ENCODE results near the gene RIMOC1.
"Not testable (repeated sequence)": the region's sequence is repeated elsewhere in the genome, so short reads cannot be mapped to it uniquely, and the experiment has no call there.

Gene RIMOC1

GRCh38 chr5:41891066-41891707, 13.0 kb upstream of the RIMOC1 start:
- DNase-seq (ENCODE audit: low read depth, low spot score) = no peak

- DNase-seq (ENCODE audit: low read depth, low spot score) = no peak
Observed at GRCh38 chr5:41892031-41892430, 12.1 kb upstream of the RIMOC1 start.

GRCh38 chr5:41893074-41893851, 10.9 kb upstream of the RIMOC1 start:
- DNase-seq (ENCODE audit: low read depth, low spot score) = no peak

- no peak for DNase-seq (ENCODE audit: low read depth, low spot score)
Observed at GRCh38 chr5:41896230-41896629, 7.9 kb upstream of the RIMOC1 start.

GRCh38 chr5:41903382-41903891, 707 bp upstream of the RIMOC1 start:
- no peak for DNase-seq (ENCODE audit: low read depth, low spot score)

- no peak for DNase-seq (ENCODE audit: low read depth, low spot score)
Observed at GRCh38 chr5:41906151-41906550, 2.0 kb downstream of the RIMOC1 start.

- DNase-seq (ENCODE audit: low read depth, low spot score) = no peak
Observed at GRCh38 chr5:41908374-41909079, 4.4 kb downstream of the RIMOC1 start.

GRCh38 chr5:41918105-41918504, 14.0 kb downstream of the RIMOC1 start:
- no peak for DNase-seq (ENCODE audit: low read depth, low spot score)

GRCh38 chr5:41921166-41921565, 17.0 kb downstream of the RIMOC1 start:
- DNase-seq (ENCODE audit: low read depth, low spot score) = no peak

GRCh38 chr5:41921874-41922273, 17.7 kb downstream of the RIMOC1 start:
- DNase-seq (ENCODE audit: low read depth, low spot score) = no peak

- no peak for DNase-seq (ENCODE audit: low read depth, low spot score)
Observed at GRCh38 chr5:41924526-41924871, 20.4 kb downstream of the RIMOC1 start.

GRCh38 chr5:41924872-41925554, 20.9 kb downstream of the RIMOC1 start, which contains the start of gene FBXO4:
Gene FBXO4 (plus strand): TSS chr5:41925281. CDS start chr5:41925310, 29 bp downstream.
- peak; percentile 73 for DNase-seq (ENCODE audit: low read depth, low spot score)

GRCh38 chr5:41925555-41925951, 21.4 kb downstream of the RIMOC1 start:
- no peak for DNase-seq (ENCODE audit: low read depth, low spot score)

GRCh38 chr5:41927604-41928003, 23.5 kb downstream of the RIMOC1 start:
- DNase-seq (ENCODE audit: low read depth, low spot score) = no peak

GRCh38 chr5:41929035-41929434, 24.9 kb downstream of the RIMOC1 start:
- no peak for DNase-seq (ENCODE audit: low read depth, low spot score)

GRCh38 chr5:41932770-41933169, 28.6 kb downstream of the RIMOC1 start:
- no peak for DNase-seq (ENCODE audit: low read depth, low spot score)

- no peak for DNase-seq (ENCODE audit: low read depth, low spot score)
Observed at GRCh38 chr5:41935544-41935943, 31.4 kb downstream of the RIMOC1 start.

- no peak for DNase-seq (ENCODE audit: low read depth, low spot score)
Observed at GRCh38 chr5:41940641-41941040, 36.5 kb downstream of the RIMOC1 start.

- DNase-seq (ENCODE audit: low read depth, low spot score) = not testable (repeated sequence)
Observed at GRCh38 chr5:41945332-41945955, 41.3 kb downstream of the RIMOC1 start.

- no peak for DNase-seq (ENCODE audit: low read depth, low spot score)
Observed at GRCh38 chr5:41951224-41951623, 47.1 kb downstream of the RIMOC1 start.
